ENCODE measurements around the gene HNF1A.
"Not testable (repeated sequence)": the region's sequence is repeated elsewhere in the genome, so short reads cannot be mapped to it uniquely, and the experiment has no call there.

Gene HNF1A, protein sequence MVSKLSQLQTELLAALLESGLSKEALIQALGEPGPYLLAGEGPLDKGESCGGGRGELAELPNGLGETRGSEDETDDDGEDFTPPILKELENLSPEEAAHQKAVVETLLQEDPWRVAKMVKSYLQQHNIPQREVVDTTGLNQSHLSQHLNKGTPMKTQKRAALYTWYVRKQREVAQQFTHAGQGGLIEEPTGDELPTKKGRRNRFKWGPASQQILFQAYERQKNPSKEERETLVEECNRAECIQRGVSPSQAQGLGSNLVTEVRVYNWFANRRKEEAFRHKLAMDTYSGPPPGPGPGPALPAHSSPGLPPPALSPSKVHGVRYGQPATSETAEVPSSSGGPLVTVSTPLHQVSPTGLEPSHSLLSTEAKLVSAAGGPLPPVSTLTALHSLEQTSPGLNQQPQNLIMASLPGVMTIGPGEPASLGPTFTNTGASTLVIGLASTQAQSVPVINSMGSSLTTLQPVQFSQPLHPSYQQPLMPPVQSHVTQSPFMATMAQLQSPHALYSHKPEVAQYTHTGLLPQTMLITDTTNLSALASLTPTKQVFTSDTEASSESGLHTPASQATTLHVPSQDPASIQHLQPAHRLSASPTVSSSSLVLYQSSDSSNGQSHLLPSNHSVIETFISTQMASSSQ

GRCh38 chr12:120978296-120979219 lies at the start of gene HNF1A:
HNF1A (plus strand) TSS chr12:120978543; CDS start chr12:120978769, 226 bp downstream.
- no peak for DNase-seq

DNA sequence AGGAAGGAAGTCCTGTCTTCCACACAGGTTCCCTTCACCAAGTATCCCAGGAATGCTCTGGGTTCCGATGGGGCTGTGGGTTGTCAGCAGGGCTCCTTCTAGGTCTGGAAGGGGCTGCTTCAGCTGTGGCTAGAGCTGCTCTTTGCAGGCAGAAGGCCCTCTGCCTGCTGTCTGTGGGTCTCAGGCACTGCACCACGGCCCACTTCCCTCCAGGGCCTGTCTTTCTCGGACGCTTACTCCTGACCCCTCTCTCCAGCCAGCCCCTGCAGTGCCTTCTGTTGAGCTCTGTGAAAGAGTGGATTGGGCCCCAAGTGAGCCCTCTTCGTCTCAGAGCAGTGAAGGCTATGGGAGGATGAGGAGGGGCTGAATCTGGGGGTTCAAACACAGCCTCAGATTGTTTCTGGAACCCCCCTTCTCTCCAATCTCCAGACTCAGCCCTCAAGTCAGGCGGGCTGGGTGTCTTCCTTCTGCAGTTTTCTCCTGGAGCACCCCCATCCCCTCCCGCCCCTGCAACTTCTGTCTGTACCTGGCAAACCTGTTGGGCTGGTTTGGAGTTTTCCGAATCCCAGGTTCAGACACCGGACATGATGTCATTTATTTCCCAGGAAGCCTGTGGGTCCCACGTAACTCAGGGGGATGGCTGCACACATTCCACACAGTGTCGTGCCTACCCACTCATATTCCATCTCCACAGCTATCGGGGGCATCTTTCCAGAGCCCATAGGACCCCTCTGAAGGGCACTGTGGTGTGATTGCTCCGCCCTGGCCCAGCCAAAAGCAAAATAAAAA lies 49.3 kb upstream of the HNF1A start:
- no peak for DNase-seq

DNA sequence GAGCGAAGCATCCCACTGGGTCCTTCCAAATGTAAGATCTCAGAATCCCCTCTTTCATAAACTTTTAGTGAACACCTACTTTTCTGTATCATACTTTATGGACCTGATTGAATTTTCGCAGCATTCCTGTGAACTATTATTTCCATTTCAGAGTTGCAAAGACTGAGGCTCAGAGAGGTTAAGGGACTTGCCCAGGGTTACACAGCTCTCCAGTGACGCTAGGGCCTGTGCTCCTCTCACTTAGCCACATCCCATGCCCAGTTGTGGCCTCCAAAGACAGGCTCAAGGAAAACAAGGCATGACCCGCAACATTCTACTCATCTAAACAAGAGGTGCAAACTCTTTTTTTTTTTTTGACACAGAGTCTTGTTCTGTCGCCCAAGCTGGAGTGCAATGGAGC lies 48.3 kb upstream of the HNF1A start:
- no peak for DNase-seq

- no peak for DNase-seq
Measured at GRCh38 chr12:120932058-120932457, 46.3 kb upstream of the HNF1A start.

GRCh38 chr12:120932956-120933526 lies 45.3 kb upstream of the HNF1A start:
- no peak for DNase-seq

GRCh38 chr12:120933786-120934185 lies 44.6 kb upstream of the HNF1A start:
- no peak for DNase-seq

DNA sequence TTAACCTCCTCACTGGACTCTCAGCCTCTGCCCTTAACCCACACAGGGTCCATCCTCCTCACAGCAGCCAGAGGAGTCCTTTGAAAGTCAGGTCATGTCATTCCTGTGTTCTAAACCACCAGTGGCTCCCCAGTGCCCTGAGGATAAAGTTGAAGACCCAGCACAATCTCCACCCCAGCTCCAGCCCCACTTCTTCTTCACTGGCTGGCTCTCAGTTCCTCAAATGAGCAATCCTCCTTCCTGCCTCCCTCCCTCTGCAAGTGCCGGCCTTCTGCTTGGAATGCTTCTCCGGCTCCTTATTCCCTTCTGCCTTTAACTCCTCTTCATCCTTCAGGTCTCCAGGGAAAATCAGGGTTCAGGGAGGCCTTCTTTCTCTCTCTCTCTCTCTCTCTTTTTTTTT lies 42.1 kb upstream of the HNF1A start:
- no peak for DNase-seq

- no peak for DNase-seq
Measured at GRCh38 chr12:120938496-120938895, 39.8 kb upstream of the HNF1A start.

GRCh38 chr12:120939523-120939922 lies 38.8 kb upstream of the HNF1A start:
- DNase-seq = no peak

- no peak for DNase-seq
Measured at GRCh38 chr12:120940006-120940405, 38.3 kb upstream of the HNF1A start.

- DNase-seq = no peak
Measured at GRCh38 chr12:120940799-120941198, 37.5 kb upstream of the HNF1A start.

DNA sequence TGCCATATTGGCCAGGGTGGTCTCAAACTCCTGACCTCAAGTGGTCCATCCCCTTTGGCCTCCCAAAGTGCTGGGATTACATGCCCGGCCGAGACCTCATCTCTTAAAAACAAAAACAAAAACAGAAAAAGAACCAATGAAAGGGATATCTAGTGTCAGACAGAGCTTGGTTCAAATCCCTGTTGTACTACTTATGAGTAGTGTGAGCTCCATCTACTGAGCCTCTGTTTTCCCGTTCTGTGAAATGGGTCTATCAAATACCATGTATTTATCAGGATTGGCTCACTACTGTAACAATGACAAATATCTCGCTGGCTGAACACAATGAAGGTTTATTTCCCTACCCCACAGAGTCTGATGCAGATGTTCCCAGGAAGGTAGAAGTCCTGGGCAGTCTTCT lies 36.9 kb upstream of the HNF1A start:
- no peak for DNase-seq

DNA sequence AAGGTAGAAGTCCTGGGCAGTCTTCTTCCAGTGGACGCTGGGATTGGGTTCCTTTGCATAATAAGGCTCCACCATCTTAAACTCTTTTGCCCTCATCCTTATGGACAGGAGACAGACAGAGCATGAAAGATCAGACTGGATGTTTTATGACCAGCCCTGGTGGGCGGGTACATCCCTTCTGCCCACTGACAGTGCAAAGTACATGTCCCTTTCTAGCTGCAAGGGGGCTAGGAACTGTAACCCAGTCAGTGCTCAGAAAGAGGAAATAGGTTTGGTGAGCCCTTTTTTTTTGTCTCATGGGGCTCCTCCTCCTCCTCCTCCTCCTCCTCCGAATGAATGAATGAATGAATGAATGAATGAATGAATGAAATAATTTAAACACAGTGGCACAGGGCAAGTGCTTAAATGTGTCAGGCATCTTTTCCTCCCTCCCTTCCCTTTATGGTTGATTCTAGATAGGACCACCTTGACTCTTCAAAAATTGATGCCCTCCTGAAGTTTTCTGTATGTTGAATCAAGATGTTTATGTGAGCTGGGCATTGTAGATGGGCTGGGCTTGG lies 36.4 kb upstream of the HNF1A start:
- no peak for DNase-seq

DNA sequence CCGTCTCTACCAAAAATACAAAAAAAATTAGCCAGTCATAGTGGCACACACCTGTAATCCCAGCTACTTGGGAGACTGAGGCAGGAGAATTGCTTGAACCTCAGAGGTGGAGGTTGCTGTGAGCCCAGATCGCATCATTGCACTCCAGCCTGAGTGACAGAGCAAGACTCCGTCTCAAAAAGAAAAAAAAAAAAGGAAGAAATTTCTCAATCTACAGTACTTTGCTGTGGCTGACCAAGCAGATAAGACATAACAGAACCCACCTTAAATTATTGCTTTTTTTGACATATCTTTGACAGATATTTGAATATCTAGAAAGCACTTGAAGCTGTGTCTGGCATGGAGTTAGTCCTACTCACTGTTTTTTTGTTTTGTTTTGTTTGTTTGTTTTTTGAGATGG lies 34.9 kb upstream of the HNF1A start:
- DNase-seq = no peak

DNA sequence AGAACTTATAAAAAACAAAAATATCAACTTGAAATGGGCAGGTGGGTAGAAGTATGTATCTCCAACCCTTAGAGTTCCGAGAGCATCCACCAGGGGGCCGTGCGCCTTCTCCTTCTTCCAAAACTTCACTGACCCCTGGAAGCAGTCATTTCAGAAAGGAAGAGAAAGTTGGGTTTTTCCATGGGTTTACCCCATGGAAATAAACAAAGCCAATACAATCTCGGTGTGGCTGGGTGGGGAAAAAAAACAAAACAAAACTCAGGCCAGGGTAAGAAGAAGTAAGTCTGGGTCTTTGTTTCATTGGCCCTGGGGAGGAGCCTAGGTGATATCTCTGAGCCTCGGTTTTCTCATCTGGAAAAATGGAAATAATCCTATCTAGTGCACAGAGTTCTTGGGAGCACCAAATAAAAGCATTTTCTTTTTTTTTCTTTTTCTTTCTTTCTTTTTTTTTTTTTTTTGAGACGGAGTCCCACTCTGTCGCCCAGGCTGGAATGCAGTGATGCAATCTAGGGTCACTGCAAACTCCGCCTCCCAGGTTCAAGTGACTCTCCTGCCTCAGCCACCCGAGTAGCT lies 33.6 kb upstream of the HNF1A start:
- DNase-seq = peak; percentile 77

DNA sequence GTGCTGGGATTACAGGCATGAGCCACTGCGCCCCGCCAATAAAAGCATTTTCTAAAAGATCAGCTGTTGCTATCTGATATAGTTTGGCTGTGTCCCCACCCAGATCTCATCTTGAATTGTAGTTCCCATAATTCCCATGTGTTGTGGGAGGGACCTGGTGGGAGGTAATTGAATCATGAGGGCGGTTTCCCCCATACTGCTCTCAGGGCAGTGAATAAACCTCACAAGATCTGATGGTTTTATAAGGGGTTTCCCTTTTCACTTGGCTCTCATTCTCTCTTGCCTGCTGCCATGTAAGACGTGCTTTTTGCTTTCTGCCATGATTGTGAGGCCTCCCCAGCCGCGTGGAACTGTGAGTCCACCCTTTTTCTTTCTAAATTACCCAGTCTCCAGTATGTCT lies 32.8 kb upstream of the HNF1A start:
- DNase-seq = not testable (repeated sequence)

GRCh38 chr12:120950260-120950799 lies 28.0 kb upstream of the HNF1A start:
- not testable (repeated sequence) for DNase-seq

- DNase-seq = no peak
Measured at GRCh38 chr12:120950807-120951206, 27.5 kb upstream of the HNF1A start.

GRCh38 chr12:120955232-120955631 lies 23.1 kb upstream of the HNF1A start:
- DNase-seq = no peak

- DNase-seq = no peak
Measured at GRCh38 chr12:120956579-120957300, 21.6 kb upstream of the HNF1A start.
